SK-N-SH treated with all-trans-retinoic acid at 6 μM for 48 hours (cell line): ENCODE measurements around the gene MTPN.

Source experiments
- ATAC-seq: fragments of 200-7000 bp; cut with Tn5 transposase; 3 replicates; pipeline ENCODE4 v1.9.1; 2020; ENCODE audit warnings: mild to moderate bottlenecking, moderate library complexity
- ARNTL ChIP-seq: fragments of 450-650 bp; formaldehyde crosslinking; IDR thresholded peaks from 2 replicates; pipeline ENCODE4 v1.5.0; 2020; ENCODE audit warnings: low read depth, mild to moderate bottlenecking, moderate library complexity, borderline replicate concordance
- CREB5 ChIP-seq: fragments of 250-450 bp; sonication (Bioruptor Pico); IDR thresholded peaks from 2 replicates; pipeline ENCODE4 v1.5.1; 2020; ENCODE audit warnings: low read depth, mild to moderate bottlenecking, moderate library complexity
- CSDC2 ChIP-seq: fragments of 250-450 bp; sonication (Bioruptor Pico); IDR thresholded peaks from 2 replicates; pipeline ENCODE4 v1.5.0; 2020; ENCODE audit warnings: mild to moderate bottlenecking, moderate library complexity
- ESRRG ChIP-seq: fragments of 250-450 bp; sonication (Bioruptor Pico); IDR thresholded peaks from 2 replicates; pipeline ENCODE4 v1.6.1; 2021; ENCODE audit warnings: mild to moderate bottlenecking
- GLIS3 ChIP-seq: fragments of 250-450 bp; sonication (Bioruptor Pico); IDR thresholded peaks from 2 replicates; pipeline ENCODE4 v1.5.0; 2020; ENCODE audit warnings: mild to moderate bottlenecking, moderate library complexity
- ISL1 ChIP-seq: fragments of 250-450 bp; sonication (Bioruptor Pico); IDR thresholded peaks from 2 replicates; pipeline ENCODE4 v2.1.2; 2022; ENCODE audit warnings: mild to moderate bottlenecking, moderate library complexity
- OSR1 ChIP-seq: fragments of 250-450 bp; sonication (Bioruptor Pico); IDR thresholded peaks from 2 replicates; pipeline ENCODE4 v1.8.0; 2022; ENCODE audit warnings: moderate library complexity, mild to moderate bottlenecking, inconsistent platforms
- POU6F1 ChIP-seq: fragments of 250-450 bp; sonication (Bioruptor Pico); IDR thresholded peaks from 2 replicates; pipeline ENCODE4 v1.8.0; 2021; ENCODE audit warnings: low read depth, mild to moderate bottlenecking, moderate library complexity, borderline replicate concordance
- RARB ChIP-seq: fragments of 250-450 bp; sonication (Bioruptor Pico); IDR thresholded peaks from 2 replicates; pipeline ENCODE4 v1.8.0; 2021; ENCODE audit warnings: mild to moderate bottlenecking, moderate library complexity
- SNAI2 ChIP-seq: fragments of 250-450 bp; sonication (Bioruptor Pico); IDR thresholded peaks from 2 replicates; pipeline ENCODE4 v1.5.0; 2020; ENCODE audit warnings: mild to moderate bottlenecking, moderate library complexity
- TCF4 ChIP-seq: fragments of 250-450 bp; sonication (Bioruptor Pico); IDR thresholded peaks from 2 replicates; pipeline ENCODE4 v1.8.0; 2021; ENCODE audit warnings: mild to moderate bottlenecking, moderate library complexity, borderline replicate concordance
- TOX ChIP-seq: fragments of 250-450 bp; sonication (Bioruptor Pico); IDR thresholded peaks from 2 replicates; pipeline ENCODE4 v1.8.0; 2021; ENCODE audit warnings: mild to moderate bottlenecking, moderate library complexity, borderline replicate concordance
- TSHZ2 ChIP-seq: fragments of 250-450 bp; sonication (Bioruptor Pico); IDR thresholded peaks from 2 replicates; pipeline ENCODE4 v1.5.0; 2020; ENCODE audit warnings: mild to moderate bottlenecking, moderate library complexity
- ZC3H10 ChIP-seq: fragments of 250-450 bp; sonication (Bioruptor Pico); IDR thresholded peaks from 2 replicates; pipeline ENCODE4 v1.5.1; 2021; ENCODE audit warnings: mild to moderate bottlenecking, moderate library complexity
- ZFP3 ChIP-seq: fragments of 250-450 bp; sonication (Bioruptor Pico); IDR thresholded peaks from 2 replicates; pipeline ENCODE4 v1.5.0; 2020; ENCODE audit warnings: mild to moderate bottlenecking, moderate library complexity
- ZFP30 ChIP-seq: fragments of 450-650 bp; formaldehyde crosslinking; IDR thresholded peaks from 2 replicates; pipeline ENCODE4 v1.5.0; 2022; ENCODE audit warnings: mild to moderate bottlenecking, moderate library complexity
- ZNF565 ChIP-seq: fragments of 450-650 bp; formaldehyde crosslinking; conservative IDR thresholded peaks from 2 replicates; pipeline ENCODE4 v1.5.0; 2020; ENCODE audit warnings: low read depth, mild to moderate bottlenecking, moderate library complexity
- ZNF8 ChIP-seq: fragments of 450-650 bp; formaldehyde crosslinking; IDR thresholded peaks from 2 replicates; pipeline ENCODE4 v1.5.0; 2020; ENCODE audit warnings: mild to moderate bottlenecking, moderate library complexity

The MTPN gene

GRCh38 chr7:135889823-135890222, 87.3 kb downstream of the MTPN start (continued):
- TF ChIP-seq TCF4 (CRISPR knock-in tag): no peak

GRCh38 chr7:135888740-135889139, 88.4 kb downstream of the MTPN start:
- no peak for ATAC-seq
- TF ChIP-seq TSHZ2 (no peak), ZNF565 (CRISPR knock-in tag) (no peak)

- TF ChIP-seq TOX (CRISPR knock-in tag) (no peak), ZNF8 (CRISPR knock-in tag) (no peak), ZFP30 (CRISPR knock-in tag) (no peak), TSHZ2 (no peak), CSDC2 (CRISPR knock-in tag) (no peak)
- TF ChIP-seq, all 23 proteins: peak for 0
- ATAC-seq: no peak
These were observed 90.6 kb downstream of the MTPN start for GRCh38 chr7:135886345-135887132.

GRCh38 chr7:135884495-135885232, 92.5 kb downstream of the MTPN start:
- TF ChIP-seq GLIS3 (CRISPR knock-in tag) (no peak), ZC3H10 (CRISPR knock-in tag) (no peak), ZFP3 (CRISPR knock-in tag) (no peak), ISL1 (CRISPR knock-in tag) (no peak), RARB (no peak), TOX (CRISPR knock-in tag) (no peak), ZFP30 (CRISPR knock-in tag) (no peak), CSDC2 (CRISPR knock-in tag) (no peak), TCF4 (CRISPR knock-in tag) (no peak), ARNTL (CRISPR knock-in tag) (no peak), ESRRG (no peak), ZNF8 (CRISPR knock-in tag) (no peak)
- no peak for ATAC-seq

GRCh38 chr7:135879233-135879632, 97.9 kb downstream of the MTPN start:
- ATAC-seq: peak; percentile 54
- peak; percentile 27; the same call in 1 of the 2 replicates for TF ChIP-seq CREB5 (CRISPR knock-in tag)
- TF ChIP-seq ISL1 (CRISPR knock-in tag): peak; percentile 87
- TF ChIP-seq OSR1 (CRISPR knock-in tag): no peak
- TF ChIP-seq SNAI2 (CRISPR knock-in tag): 0 out of 2 replicates have a peak, but pooled peaks have one; percentile 63
- no peak for TF ChIP-seq ZNF8 (CRISPR knock-in tag)
- TF ChIP-seq POU6F1: no peak
- TF ChIP-seq ZC3H10 (CRISPR knock-in tag): no peak
- no peak for TF ChIP-seq TSHZ2
- no peak for TF ChIP-seq ZFP30 (CRISPR knock-in tag)
- TF ChIP-seq ARNTL (CRISPR knock-in tag): no peak
- TF ChIP-seq RARB: no peak
